Breast epithelium (tissue), 3 donors: Measurements from ENCODE around the gene RPH3AL.

Experiments
- CTCF ChIP-seq, 3 donors: fragments of 450-650 bp; IDR thresholded peaks; one replicate each; pipeline ENCODE4 v1.5.1; 2016 to 2017; ENCODE audit warnings: antibody characterized with exemption in 3 of 3, mild to moderate bottlenecking in 3 of 3, moderate library complexity in 3 of 3
- POLR2A ChIP-seq: fragments of 450-650 bp; IDR thresholded peaks from one replicate; pipeline ENCODE4 v1.6.1; 2016; ENCODE audit warnings: antibody characterized with exemption, mild to moderate bottlenecking, moderate library complexity
- POLR2AphosphoS5 ChIP-seq, 3 donors: sonication (generic); formaldehyde crosslinking; IDR thresholded peaks; one replicate each; pipeline ENCODE4 v1.6.1; 2017; ENCODE audit warnings: antibody characterized with exemption in 3 of 3

GRCh38 chr17:165939-166338 is 186.7 kb downstream of the RPH3AL start:
- TF ChIP-seq CTCF (IDR thresholded peaks at IDR 0.05) = no peak
- no peak for TF ChIP-seq POLR2A
- TF ChIP-seq POLR2AphosphoS5 (IDR thresholded peaks at IDR 0.05) = no peak
